ENCODE data around the gene CCDC73.

The CCDC73 gene

GRCh38 chr11:32583459-32584271 lies 210.8 kb downstream of the CCDC73 start, which contains the start of gene EIF3M:
EIF3M (plus strand) TSS chr11:32583831; CDS start chr11:32583888, 57 bp downstream.
- peak; percentile 99 for DNase-seq

DNA sequence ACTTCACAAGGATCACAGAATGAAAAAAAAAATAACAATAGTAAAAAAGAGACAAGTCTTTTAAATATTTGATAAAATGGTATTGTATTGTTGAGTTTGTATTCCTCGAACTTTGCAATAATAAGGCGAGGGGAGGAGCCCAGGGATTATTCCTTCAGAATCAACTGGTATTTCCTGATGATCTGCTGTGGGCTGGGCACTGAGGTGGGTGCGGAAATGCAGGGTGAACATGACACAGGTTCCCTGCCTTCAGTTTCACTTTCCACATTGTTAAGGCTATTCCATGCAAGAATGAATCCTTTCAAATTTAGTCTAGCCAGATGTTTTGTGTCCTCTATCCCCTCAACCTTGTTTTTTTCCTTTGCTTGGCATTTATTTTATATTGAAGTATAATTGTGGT lies 212.9 kb downstream of the CCDC73 start:
- no peak for DNase-seq

DNA sequence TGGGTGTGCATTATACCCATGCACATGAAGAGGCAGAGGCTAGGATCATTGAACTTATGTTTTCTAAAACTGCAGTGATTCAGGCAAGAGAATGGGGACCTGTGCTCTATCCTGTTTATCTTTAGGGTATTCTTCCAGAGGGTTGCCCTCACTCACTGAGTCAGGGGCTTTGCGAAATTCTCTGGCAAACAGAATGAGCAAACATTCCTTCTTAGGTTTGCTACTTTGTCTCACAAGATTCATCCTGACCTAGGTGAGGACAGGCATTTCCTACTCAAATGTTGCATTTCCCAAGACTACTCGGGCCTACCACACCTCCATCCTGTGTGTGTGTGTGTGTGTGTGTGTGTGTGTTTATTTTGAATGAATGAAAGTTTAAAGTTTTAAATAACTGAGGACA lies 213.5 kb downstream of the CCDC73 start:
- no peak for DNase-seq

DNA sequence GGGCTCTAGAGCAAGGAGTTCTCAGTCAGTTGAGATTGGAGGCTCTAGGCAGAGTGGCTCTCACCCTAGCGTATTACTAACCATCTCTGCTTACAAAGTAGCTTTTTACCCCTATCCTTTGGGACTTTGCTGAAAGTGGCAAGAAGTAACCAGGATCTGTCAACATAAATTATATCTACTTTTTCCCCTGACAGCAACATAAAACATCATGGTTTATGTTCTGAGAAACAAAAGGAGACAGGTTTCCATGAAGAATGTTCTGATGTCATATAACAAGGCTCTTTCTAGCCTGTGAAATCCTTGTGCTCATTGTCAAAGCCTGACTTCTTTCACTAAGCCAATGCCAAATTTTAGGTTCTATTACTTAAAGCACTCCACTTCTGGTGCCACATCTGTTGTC lies 218.0 kb downstream of the CCDC73 start:
- DNase-seq: no peak

DNA sequence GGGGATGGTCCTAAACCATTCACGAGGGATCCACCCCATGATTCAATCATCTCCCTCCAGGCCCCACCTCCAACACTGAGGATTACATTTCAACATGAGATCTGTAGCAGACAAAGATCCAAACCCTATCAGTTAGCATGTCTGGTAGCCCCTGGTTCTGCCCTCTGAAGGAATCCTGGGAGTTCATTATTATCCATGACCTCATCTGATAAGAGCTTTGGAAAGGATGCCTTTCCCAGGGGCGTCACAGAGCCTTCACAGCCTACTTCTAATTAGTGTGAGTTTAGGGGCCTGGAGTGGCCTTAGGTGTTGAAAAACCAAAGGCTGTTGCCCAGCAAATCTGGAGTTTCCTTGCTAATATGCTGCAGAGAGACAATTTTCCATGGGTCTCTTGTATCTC lies 219.4 kb downstream of the CCDC73 start:
- no peak for DNase-seq

DNA sequence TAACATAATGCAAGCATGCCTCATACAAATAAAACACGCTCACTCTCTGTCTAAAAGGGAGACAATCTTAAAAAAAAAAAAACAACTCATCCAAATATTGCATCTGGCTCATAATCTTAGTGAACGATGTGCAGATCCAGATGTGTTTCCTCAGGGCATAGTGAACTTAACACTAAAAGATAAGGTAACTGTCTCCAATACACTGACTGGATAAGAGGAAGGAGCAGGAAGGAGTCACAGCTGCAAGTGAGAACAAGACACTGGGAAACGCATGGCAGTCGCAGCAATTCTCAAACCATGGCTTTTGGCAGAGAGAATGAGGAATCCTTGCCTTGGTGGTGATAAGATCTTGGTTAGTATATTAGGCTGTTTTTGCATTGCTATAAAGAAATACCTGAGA lies 220.0 kb downstream of the CCDC73 start:
- no peak for DNase-seq

GRCh38 chr11:32573228-32573627 lies 221.2 kb downstream of the CCDC73 start:
- no peak for DNase-seq

DNA sequence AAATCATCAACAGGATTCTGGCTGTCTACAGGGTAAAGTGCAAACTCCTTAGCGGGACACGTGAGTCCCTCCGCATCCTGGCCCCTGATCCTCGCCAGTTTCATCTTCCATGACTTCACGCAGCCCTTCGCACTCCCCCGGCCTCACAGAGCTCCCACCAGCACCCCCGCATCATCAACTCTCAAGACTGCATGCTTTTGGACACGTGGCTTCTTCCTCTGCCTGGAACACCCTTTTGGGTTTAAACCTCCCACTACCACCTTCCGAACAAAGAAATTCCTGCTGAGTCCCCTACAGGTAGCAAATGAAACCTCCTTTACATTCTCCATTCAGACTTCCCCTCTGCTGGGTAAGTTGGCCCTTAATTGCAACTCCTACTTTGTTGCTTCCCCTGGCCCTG lies 223.4 kb downstream of the CCDC73 start:
- DNase-seq: no peak

GRCh38 chr11:32569313-32569881 lies 225.1 kb downstream of the CCDC73 start:
- DNase-seq: no peak

GRCh38 chr11:32567154-32567553 lies 227.3 kb downstream of the CCDC73 start:
- DNase-seq: no peak

DNA sequence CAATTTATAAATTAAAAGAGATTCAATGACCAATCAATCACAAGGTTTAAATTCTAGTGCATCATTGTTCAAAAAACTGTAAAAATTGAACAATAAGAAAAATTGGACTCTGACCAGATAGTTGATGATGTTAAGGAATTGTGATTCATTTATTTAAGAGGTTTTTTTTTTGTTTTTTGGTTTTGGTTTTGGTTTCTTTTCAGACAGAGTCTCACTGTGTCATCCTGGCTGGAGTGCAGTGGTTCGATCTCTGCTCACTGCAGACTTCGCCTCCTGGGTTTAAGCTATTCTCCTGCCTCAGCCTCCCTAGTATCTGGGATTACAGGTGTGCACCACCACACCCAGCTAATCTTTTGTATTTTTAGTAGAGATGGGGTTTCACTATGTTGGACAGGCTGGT lies 227.9 kb downstream of the CCDC73 start:
- DNase-seq: no peak

DNA sequence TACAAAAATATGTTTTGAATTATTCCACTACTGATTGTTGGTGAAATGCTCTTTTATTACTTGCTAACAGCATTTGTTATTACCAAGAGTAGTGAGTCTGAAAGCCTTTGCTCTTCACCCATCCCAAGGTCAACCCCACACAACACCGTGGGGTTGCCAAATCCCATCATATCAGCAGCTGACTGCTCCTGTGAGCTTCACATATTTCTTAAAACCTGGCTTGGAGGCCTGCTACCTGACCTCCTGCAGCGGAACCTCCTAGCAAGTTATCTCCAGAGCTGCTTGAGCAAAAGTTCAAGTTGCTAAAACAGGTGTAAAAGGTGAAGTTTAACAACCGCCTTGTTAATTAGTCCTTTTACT lies 230.9 kb downstream of the CCDC73 start:
- no peak for DNase-seq

- DNase-seq: no peak
Observed at GRCh38 chr11:32562839-32563599, 231.4 kb downstream of the CCDC73 start.

DNA sequence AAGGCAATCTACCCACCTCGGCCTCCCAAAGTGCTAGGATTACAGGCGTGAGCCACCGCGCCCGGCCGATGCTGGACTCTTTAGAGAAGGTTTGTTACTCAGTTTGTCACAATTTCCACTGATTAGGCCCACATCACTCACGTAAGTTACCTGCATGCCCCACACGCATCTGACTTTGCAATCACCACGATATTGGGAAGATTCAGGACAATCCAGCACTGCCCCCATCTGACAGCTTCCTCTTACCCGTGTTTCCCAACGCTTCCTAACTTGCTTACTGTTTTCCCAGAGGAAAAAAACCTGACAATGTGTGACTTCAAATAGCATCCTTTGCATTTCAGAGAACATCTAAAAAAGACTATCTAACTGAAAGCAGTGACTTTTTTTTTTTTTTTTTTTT lies 232.6 kb downstream of the CCDC73 start:
- no peak for DNase-seq

DNA sequence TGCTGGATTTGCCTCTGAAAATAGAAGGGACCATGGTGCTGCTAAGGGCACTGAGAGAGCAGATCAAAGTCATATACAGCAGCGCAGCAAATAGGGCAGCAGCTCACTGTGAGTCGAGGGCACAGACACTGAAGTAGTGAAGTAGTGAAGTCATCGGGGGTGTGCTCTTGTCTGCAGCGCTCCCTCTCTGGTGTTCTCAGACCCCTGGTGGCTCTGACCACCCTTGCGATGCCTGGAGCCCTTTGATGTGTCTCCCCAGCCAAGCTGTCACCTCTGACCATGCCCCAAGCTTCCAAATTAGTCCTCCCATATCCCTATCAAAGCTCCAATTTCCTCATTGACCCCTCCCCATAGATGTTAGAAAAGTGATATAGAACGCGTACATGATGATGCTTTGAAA lies 238.6 kb downstream of the CCDC73 start:
- no peak for DNase-seq

DNA sequence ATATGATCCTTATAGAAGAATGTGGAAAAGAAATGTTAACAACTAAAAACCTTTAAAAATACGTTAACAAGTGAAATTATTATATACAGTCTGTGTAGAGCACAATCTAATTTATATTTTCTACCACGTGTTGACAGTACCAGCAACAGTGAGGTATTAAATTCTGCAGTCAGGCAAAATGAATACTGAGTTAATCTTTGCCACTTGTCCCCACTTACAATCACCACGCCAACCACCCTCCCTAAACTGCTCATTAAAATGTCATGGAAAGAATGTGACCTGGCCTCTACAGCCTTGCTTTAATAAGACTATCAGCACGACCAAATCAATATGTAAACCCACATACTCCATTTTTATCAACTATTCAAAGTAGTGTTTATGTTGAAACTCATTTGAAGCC lies 239.4 kb downstream of the CCDC73 start:
- DNase-seq: no peak
